ENCODE measurements around the gene CDH4. TPM values are rescaled to one million over a fixed set of nuclear protein-coding genes. Genes with fewer than 3 reads are reported as not detected.

Gene CDH4
- total and polyA plus RNA-seq, 2 donors: 0.04 to 0.42 TPM

- Histone ChIP-seq H3K36me3 (ENCODE audit: insufficient read depth) (no peaks in the 10 kb centered on the region), H3K27ac (ENCODE audit: low read depth) (no peak overlapping the region), H3K4me3 (ENCODE audit: low read depth, low read length) (no peak overlapping the region), H3K4me1 (ENCODE audit: insufficient read depth) (no peaks in the 10 kb centered on the region)
- 83% methylated on average over 18 of the region's 18 CpGs for WGBS
- DNase-seq (ENCODE audit: extremely low spot score): no peak
Observed at GRCh38 chr20:61482056-61482887, 230.2 kb downstream of the CDH4 start.

DNA sequence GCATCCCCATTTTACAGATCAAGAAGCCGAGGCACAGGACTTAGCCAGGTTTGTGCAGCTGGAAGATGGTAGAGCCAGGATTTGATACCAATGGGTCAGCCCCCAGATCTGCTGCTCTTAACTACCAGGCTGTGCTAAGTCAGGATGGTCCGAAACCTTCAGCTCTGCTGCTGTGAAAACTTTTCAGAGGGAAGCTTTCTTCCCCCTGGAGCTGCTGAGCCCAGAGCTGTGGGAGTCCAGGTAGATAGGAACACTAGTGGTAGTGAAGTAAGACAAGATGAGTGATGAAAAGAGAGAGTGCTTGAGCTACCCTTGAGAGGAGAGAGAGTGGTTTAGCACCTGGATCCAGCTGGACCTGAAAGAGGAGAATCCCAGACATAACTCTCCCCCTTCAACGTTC, 230.8 kb downstream of the CDH4 start:
- no peaks in the 10 kb centered on the region for H3K4me1 ChIP-seq (ENCODE audit: insufficient read depth)
- H3K36me3 ChIP-seq (ENCODE audit: insufficient read depth): no peaks in the 10 kb centered on the region
- H3K4me3 ChIP-seq (ENCODE audit: low read depth, low read length): no peak overlapping the region
- DNase-seq (ENCODE audit: extremely low spot score): no peak
- 82% methylated on average over 3 of the region's 3 CpGs for WGBS
- no peak overlapping the region for H3K27ac ChIP-seq (ENCODE audit: low read depth)

DNA sequence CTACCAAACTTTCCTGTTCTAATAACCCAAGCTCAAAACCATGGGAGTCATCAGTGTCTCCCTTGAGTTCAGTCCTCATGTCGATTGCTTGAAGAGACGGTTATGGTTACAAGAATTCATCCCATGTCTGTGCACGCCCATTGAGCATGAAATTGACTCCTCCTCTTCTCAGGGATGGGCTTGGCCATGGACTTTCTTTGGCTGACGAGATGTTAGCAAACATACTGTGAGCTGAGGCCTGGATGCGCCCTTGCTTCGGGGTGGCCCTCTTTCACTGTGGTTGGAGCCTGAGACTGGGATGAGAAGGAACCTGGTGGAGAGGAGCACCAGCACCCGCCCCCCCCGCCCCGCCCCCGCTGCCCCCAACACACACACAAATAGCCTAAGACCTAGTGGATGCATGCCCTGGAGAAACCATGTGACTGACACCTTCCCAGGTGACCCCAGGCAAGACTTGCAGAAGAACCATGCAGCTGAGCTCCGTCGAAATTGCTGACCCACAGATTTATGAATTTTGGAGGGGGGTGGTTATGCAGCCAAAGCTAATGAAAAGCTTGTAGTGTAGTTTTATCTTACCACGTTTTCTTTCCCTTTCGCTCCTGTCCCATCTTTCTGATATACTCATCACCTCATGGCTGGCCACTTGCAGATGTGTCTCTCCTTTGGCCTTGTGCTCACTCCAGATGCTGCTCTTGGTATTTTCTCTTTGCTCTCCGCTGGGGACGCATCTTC, 231.4 kb downstream of the CDH4 start:
- Histone ChIP-seq H3K4me1 (ENCODE audit: insufficient read depth) (no peaks in the 10 kb centered on the region), H3K36me3 (ENCODE audit: insufficient read depth) (no peaks in the 10 kb centered on the region), H3K27ac (ENCODE audit: low read depth) (no peak overlapping the region), H3K4me3 (ENCODE audit: low read depth, low read length) (no peak overlapping the region)
- DNase-seq (ENCODE audit: extremely low spot score): no peak
- WGBS: 89% methylated on average over 16 of the region's 16 CpGs

DNA sequence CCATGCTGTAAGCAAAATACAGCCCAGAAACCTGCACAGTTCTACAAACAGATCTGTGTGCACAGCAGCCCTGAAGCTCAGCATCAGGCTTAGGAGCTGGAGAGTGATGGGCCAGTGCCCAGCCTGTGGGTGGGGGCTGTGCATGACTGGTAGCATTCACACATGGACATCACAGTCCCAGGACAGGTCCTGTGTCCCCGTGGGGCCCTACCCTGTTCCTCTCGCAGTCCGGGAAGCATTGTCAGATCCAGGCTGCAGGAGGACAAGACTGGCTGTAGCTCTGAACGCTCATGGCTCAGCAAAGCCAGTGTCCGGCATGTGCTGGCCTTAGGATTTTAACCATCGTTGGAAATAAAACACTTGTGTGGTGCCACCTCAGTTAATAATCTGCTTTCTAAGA, 234.1 kb downstream of the CDH4 start:
- WGBS: 84% methylated on average over 6 of the region's 6 CpGs
- no peaks in the 10 kb centered on the region for H3K36me3 ChIP-seq (ENCODE audit: insufficient read depth)
- DNase-seq (ENCODE audit: extremely low spot score): no peak

GRCh38 chr20:61487346-61487996, 235.4 kb downstream of the CDH4 start:
- Histone ChIP-seq H3K4me3 (ENCODE audit: low read depth, low read length) (no peak overlapping the region), H3K4me1 (ENCODE audit: insufficient read depth) (no peaks in the 10 kb centered on the region), H3K27ac (ENCODE audit: low read depth) (no peak overlapping the region), H3K36me3 (ENCODE audit: insufficient read depth) (no peaks in the 10 kb centered on the region)
- DNase-seq (ENCODE audit: extremely low spot score): no peak
- WGBS: 64% methylated on average over 6 of the region's 6 CpGs

More for the DNA sequence above, 234.1 kb downstream of the CDH4 start:
- no peak overlapping the region for H3K4me3 ChIP-seq (ENCODE audit: low read depth, low read length)
- H3K4me1 ChIP-seq (ENCODE audit: insufficient read depth): no peaks in the 10 kb centered on the region
- no peak overlapping the region for H3K27ac ChIP-seq (ENCODE audit: low read depth)

- Histone ChIP-seq H3K4me3 (ENCODE audit: low read depth, low read length) (no peak overlapping the region), H3K27ac (ENCODE audit: low read depth) (no peak overlapping the region), H3K36me3 (ENCODE audit: insufficient read depth) (no peaks in the 10 kb centered on the region), H3K4me1 (ENCODE audit: insufficient read depth) (no peaks in the 10 kb centered on the region)
- 71% methylated on average over 7 of the region's 7 CpGs for WGBS
- DNase-seq (ENCODE audit: extremely low spot score): no peak
Observed at GRCh38 chr20:61487997-61488371, 235.9 kb downstream of the CDH4 start.

GRCh38 chr20:61490721-61491120, 238.7 kb downstream of the CDH4 start:
- Histone ChIP-seq H3K4me3 (ENCODE audit: low read depth, low read length) (no peak overlapping the region), H3K27ac (ENCODE audit: low read depth) (no peak overlapping the region), H3K4me1 (ENCODE audit: insufficient read depth) (no peaks in the 10 kb centered on the region), H3K36me3 (ENCODE audit: insufficient read depth) (no peaks in the 10 kb centered on the region)
- WGBS: 38% methylated on average over 5 of the region's 5 CpGs
- DNase-seq (ENCODE audit: extremely low spot score): no peak

DNA sequence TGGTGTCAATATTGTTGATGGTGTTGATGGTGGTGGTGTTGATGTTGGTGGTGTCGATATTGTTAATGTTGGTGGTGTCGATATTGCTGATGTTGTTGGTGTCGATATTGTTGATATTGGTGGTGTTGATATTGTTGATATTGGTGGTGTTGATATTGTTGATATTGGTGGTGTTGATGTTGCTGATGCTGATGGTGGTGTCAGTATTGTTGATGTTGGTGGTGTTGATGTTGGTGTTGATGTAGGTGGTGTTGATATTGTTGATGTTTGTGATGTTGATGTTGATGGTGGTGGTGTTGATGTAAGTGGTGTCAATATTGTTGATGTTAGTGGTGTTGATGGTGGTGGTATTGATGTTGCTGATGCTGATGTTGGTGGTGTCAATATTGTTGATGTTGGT, 240.0 kb downstream of the CDH4 start:
- Histone ChIP-seq H3K4me3 (ENCODE audit: low read depth, low read length) (no peak overlapping the region), H3K36me3 (ENCODE audit: insufficient read depth) (no peaks in the 10 kb centered on the region), H3K27ac (ENCODE audit: low read depth) (no peak overlapping the region), H3K4me1 (ENCODE audit: insufficient read depth) (no peaks in the 10 kb centered on the region)
- DNase-seq (ENCODE audit: extremely low spot score): no peak
- 98% methylated on average over 3 of the region's 3 CpGs for WGBS

GRCh38 chr20:61493798-61494305, 241.8 kb downstream of the CDH4 start:
- Histone ChIP-seq H3K27ac (ENCODE audit: low read depth) (no peak overlapping the region), H3K4me3 (ENCODE audit: low read depth, low read length) (no peak overlapping the region), H3K4me1 (ENCODE audit: insufficient read depth) (no peaks in the 10 kb centered on the region), H3K36me3 (ENCODE audit: insufficient read depth) (no peaks in the 10 kb centered on the region)
- no peak for DNase-seq (ENCODE audit: extremely low spot score)
- WGBS: 72% methylated on average over 10 of the region's 10 CpGs

DNA sequence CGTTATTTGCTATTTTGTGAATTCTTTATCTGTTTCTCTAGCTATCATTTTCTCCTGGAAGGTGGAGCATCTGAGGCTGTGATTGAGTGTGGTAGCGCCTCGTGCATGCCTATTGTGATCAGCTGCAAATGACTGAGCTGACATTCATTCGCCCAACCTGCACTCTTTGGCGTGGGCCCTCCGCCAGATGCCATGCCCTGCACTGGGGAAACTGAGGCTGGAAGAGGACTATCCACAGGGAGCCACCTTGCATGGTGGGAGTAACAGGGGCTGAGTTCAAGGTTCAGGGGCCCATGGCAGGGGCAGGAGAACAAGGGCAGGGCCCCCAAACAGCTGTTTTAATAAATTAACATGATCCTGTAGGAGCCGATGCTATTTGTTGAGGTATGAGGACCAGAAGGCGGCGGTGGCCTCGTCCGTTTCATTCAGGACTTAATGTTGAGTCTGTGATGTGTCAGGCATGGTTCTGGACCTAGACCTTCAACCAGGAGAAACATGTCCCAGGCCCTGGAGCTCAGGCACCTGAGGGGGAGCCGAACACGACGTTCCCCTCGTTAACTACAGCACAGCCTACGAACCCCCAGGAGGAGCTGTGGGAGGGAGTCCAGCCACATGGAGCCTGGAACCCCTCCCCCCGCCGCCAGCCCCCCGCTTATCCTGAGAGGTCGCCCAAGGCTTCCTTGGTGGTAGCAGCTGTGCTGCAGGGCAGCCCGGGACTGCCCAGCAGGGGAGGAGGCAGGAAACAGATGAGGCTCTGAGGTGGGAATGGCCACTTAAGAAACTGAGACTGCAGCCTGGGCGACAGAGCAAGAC, 242.9 kb downstream of the CDH4 start:
- Histone ChIP-seq H3K27ac (ENCODE audit: low read depth) (no peak overlapping the region), H3K36me3 (ENCODE audit: insufficient read depth) (no peaks in the 10 kb centered on the region), H3K4me1 (ENCODE audit: insufficient read depth) (no peaks in the 10 kb centered on the region), H3K4me3 (ENCODE audit: low read depth, low read length) (no peak overlapping the region)
- 73% methylated on average over 22 of the region's 22 CpGs for WGBS
- no peak for DNase-seq (ENCODE audit: extremely low spot score)

DNA sequence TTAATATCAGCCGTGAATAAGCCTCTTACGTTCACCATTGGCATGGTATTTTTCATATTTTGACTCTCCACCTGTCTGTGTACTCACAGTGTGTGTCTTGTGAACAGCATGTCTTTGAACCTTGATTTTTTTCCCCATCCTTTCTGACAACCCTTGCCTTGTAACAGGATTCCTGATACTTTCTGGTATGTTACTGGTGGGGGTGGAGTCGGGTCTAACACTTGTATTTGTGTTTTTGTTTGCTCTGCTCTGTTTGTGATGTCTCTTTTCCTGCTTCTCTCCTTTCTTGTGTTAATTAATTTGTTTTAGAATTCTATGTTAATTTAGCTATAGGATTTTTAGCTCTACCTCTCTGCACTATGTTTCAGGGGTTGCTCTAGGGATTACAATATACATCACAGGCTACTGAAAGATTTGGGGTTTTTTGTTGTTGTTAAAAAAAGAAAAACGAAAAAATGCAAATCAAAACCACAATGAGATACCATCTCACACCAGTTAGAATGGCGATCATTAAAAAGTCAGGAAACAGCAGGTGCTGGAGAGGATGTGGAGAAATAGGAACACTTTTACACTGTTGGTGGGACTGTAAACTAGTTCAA, 245.1 kb downstream of the CDH4 start:
- no peak for DNase-seq (ENCODE audit: extremely low spot score)
- Histone ChIP-seq H3K4me3 (ENCODE audit: low read depth, low read length) (no peak overlapping the region), H3K36me3 (ENCODE audit: insufficient read depth) (no peaks in the 10 kb centered on the region), H3K27ac (ENCODE audit: low read depth) (no peak overlapping the region), H3K4me1 (ENCODE audit: insufficient read depth) (no peaks in the 10 kb centered on the region)
- 25% methylated on average over 5 of the region's 5 CpGs for WGBS

DNA sequence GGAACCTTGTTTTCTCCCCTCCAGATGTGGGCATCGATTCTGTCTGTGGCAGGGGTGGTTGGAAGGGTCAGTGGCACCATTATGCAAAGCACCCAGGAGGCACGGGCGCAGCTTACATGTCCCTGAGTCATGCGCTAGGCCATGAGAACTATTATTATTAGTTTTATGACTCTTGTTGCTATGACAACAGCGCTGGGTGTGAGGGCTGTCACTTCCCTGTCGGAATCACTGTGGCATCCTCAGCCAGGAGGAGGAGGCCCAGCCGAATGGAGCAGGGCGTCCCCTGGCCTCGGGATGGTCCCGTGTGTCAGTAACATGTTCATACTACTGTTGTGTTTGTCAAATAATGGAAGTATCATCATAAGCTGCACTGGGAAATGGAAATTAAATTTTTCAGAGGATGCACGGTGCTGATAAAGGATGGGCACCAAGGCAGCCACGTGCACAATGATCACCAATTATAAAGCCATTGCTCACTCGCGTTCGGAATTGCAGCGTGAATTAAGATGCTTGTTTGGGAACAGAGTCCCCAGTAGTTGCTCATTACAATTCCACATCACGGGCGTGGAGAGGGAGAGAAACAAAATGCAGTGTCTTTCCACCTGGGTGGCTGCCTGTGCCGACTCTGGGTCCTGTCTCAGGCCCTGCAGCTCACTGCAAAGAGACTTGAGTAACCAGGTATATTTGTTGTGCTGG, 247.9 kb downstream of the CDH4 start:
- H3K4me3 ChIP-seq (ENCODE audit: low read depth, low read length): no peak overlapping the region
- no peaks in the 10 kb centered on the region for H3K36me3 ChIP-seq (ENCODE audit: insufficient read depth)
- WGBS: 72% methylated on average over 19 of the region's 19 CpGs
- no peak for DNase-seq (ENCODE audit: extremely low spot score)
- H3K4me1 ChIP-seq (ENCODE audit: insufficient read depth): no peaks in the 10 kb centered on the region
- no peak overlapping the region for H3K27ac ChIP-seq (ENCODE audit: low read depth)

Measured in urinary bladder (tissue), 4 donors.